Measurements from ENCODE around the gene CDHR3.

GRCh38 chr7:106071356-106071998, 108.4 kb downstream of the CDHR3 start:
- TF ChIP-seq, protein P1, sequence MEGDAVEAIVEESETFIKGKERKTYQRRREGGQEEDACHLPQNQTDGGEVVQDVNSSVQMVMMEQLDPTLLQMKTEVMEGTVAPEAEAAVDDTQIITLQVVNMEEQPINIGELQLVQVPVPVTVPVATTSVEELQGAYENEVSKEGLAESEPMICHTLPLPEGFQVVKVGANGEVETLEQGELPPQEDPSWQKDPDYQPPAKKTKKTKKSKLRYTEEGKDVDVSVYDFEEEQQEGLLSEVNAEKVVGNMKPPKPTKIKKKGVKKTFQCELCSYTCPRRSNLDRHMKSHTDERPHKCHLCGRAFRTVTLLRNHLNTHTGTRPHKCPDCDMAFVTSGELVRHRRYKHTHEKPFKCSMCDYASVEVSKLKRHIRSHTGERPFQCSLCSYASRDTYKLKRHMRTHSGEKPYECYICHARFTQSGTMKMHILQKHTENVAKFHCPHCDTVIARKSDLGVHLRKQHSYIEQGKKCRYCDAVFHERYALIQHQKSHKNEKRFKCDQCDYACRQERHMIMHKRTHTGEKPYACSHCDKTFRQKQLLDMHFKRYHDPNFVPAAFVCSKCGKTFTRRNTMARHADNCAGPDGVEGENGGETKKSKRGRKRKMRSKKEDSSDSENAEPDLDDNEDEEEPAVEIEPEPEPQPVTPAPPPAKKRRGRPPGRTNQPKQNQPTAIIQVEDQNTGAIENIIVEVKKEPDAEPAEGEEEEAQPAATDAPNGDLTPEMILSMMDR (conservative IDR thresholded peaks at IDR 0.05 in 1 of 2, IDR thresholded peaks at IDR 0.05 in 1 of 2; ENCODE audit: low read depth in 1 of 2, low read length in 2 of 2), result no peak
- no peak for TF ChIP-seq EZH2 (IDR thresholded peaks at IDR 0.05; ENCODE audit: low read length, missing control alignments)

Data from fibroblast of lung (primary cell).